NCI-H1436 (cell line): ENCODE results near the gene FGFBP2.

ENCODE experiments used
- DNase-seq: peaks from one replicate; lab custom pipeline; 2025; lab: John Stamatoyannopoulos, UW

FGFBP2 gene

GRCh38 chr4:15968551-15969300, 5.8 kb upstream of the FGFBP2 start:
- no peak for DNase-seq

- no peak for DNase-seq
Observed at GRCh38 chr4:15965325-15965724, 2.4 kb upstream of the FGFBP2 start.

GRCh38 chr4:15964159-15964558, 1.2 kb upstream of the FGFBP2 start:
- no peak for DNase-seq

- DNase-seq: no peak
Observed at GRCh38 chr4:15963576-15963975, 601 bp upstream of the FGFBP2 start.

GRCh38 chr4:15961781-15962510, 1.0 kb downstream of the FGFBP2 start:
- no peak for DNase-seq

GRCh38 chr4:15958562-15958961, 4.4 kb downstream of the FGFBP2 start:
- DNase-seq: no peak

GRCh38 chr4:15956179-15956850, 6.7 kb downstream of the FGFBP2 start:
- DNase-seq: no peak

GRCh38 chr4:15955670-15956069, 7.3 kb downstream of the FGFBP2 start:
- DNase-seq: no peak

- DNase-seq: no peak
Observed at GRCh38 chr4:15953625-15954024, 9.3 kb downstream of the FGFBP2 start.

GRCh38 chr4:15951781-15952180, 11.2 kb downstream of the FGFBP2 start:
- no peak for DNase-seq

GRCh38 chr4:15948826-15949225, 14.1 kb downstream of the FGFBP2 start:
- DNase-seq: no peak

GRCh38 chr4:15947684-15948083, 15.3 kb downstream of the FGFBP2 start:
- DNase-seq: no peak

- DNase-seq: no peak
Observed at GRCh38 chr4:15945516-15945915, 17.5 kb downstream of the FGFBP2 start.

GRCh38 chr4:15944895-15945294, 18.1 kb downstream of the FGFBP2 start:
- no peak for DNase-seq

- no peak for DNase-seq
Observed at GRCh38 chr4:15942283-15942682, 20.7 kb downstream of the FGFBP2 start.

- no peak for DNase-seq
Observed at GRCh38 chr4:15938640-15939039, 24.3 kb downstream of the FGFBP2 start, which contains the start of gene FGFBP1. FGFBP1 (minus strand) TSS chr4:15938740; CDS start chr4:15936632, 2,108 bp downstream.

GRCh38 chr4:15938182-15938581, 24.8 kb downstream of the FGFBP2 start:
- DNase-seq: no peak

GRCh38 chr4:15936495-15936894, 26.5 kb downstream of the FGFBP2 start:
- DNase-seq: no peak

- DNase-seq: no peak
Observed at GRCh38 chr4:15935504-15936402, 27.2 kb downstream of the FGFBP2 start.

- DNase-seq: no peak
Observed at GRCh38 chr4:15934259-15934658, 28.7 kb downstream of the FGFBP2 start.

GRCh38 chr4:15931451-15932210, 31.3 kb downstream of the FGFBP2 start:
- DNase-seq: no peak
